Gastrocnemius medialis (tissue), 4 donors: ENCODE data around the gene PIAS4. TPM values are rescaled to one million over a fixed set of nuclear protein-coding genes. Genes with fewer than 3 reads are reported as not detected.

Experiments
- ATAC-seq, 2 donors: fragments of 150-250 bp; one replicate each; pipeline ENCODE4 v1.9.1; 2016
- DNase-seq, 2 donors: peaks; one replicate each; pipeline ENCODE4 v3.0.0-alpha.2; 2019
- H3K27ac ChIP-seq, 4 donors: fragments of 200-600 bp; sonication (generic); 1 replicate in 1 of 4; 2 replicates in 3 of 4; pipeline ENCODE4 v1.5.1; 2016 to 2018; ENCODE audit warnings: mild to moderate bottlenecking in 2 of 4, moderate library complexity in 1 of 4
- H3K27me3 ChIP-seq, 3 donors: fragments of 200-600 bp; sonication (generic) in 2 of 3; 1 replicate in 1 of 3; 2 replicates in 2 of 3; pipeline versions ENCODE4 v1.5.1 to v1.6.0; 2016 to 2019; ENCODE audit warnings: mild to moderate bottlenecking in 1 of 3, moderate library complexity in 1 of 3
- H3K36me3 ChIP-seq, 2 donors: fragments of 200-600 bp; sonication (generic) in 1 of 2; one replicate each; pipeline ENCODE4 v1.5.1; 2017 to 2018
- H3K4me1 ChIP-seq, 2 donors: fragments of 200-600 bp; sonication (generic) in 1 of 2; one replicate each; pipeline ENCODE4 v1.5.1; 2016 to 2017; ENCODE audit warnings: mild to moderate bottlenecking in 2 of 2
- H3K4me3 ChIP-seq, 4 donors: fragments of 200-600 bp; sonication (generic) in 3 of 4; 1 replicate in 1 of 4; 2 replicates in 3 of 4; pipeline ENCODE4 v1.5.1; 2016 to 2019; ENCODE audit warnings: mild to moderate bottlenecking in 2 of 4
- H3K9me3 ChIP-seq, 3 donors: fragments of 200-600 bp; sonication (generic) in 2 of 3; 1 replicate in 1 of 3; 2 replicates in 2 of 3; pipeline ENCODE4 v1.5.1; 2016 to 2019
- POLR2A ChIP-seq, 2 donors: fragments of 450-650 bp; IDR thresholded peaks; one replicate each; pipeline ENCODE4 v1.6.1; 2017; ENCODE audit warnings: antibody characterized with exemption in 2 of 2, mild to moderate bottlenecking in 2 of 2, moderate library complexity in 2 of 2
- in situ Hi-C, 4 donors: fragments of 200-750 bp; cut with MboI; loops; one replicate each; pipeline versions ENCODE4 v1.15.0 to v1.8.0; 2017; ENCODE audit warnings: low sequenced_read_pairs in 4 of 4
- intact Hi-C: fragments of 100-400 bp; cut with DNase I; formaldehyde crosslinking; loops from one replicate; pipeline ENCODE4 v1.15.1; 2023; ENCODE audit warnings: low total_unique reads
- total RNA-seq, 4 donors: library from RNA; depleted of rRNA; stranded (reverse); fragments of >200 nt; gene quantifications; one replicate each; pipeline versions ENCODE4 v1.1.0 to v1.2.3, GENCODE V29; 2016
- TF ChIP-seq, protein P1 (sequence below), 5 experiments: fragments of 450-650 bp in 3 of 5; fragments of 200-600 bp in 2 of 5; sonication (generic) in 2 of 5; IDR thresholded peaks in 4 of 5; conservative IDR thresholded peaks in 1 of 5; 1 replicate in 4 of 5; 2 replicates in 1 of 5; pipeline ENCODE4 v1.5.1; 2016 to 2019; ENCODE audit warnings: antibody characterized with exemption in 5 of 5, mild to moderate bottlenecking in 3 of 5, moderate library complexity in 3 of 5

The PIAS4 gene
- total RNA-seq, 4 donors from 2014 or later: 15.5 to 20.0 (median 17.5) TPM

DNA sequence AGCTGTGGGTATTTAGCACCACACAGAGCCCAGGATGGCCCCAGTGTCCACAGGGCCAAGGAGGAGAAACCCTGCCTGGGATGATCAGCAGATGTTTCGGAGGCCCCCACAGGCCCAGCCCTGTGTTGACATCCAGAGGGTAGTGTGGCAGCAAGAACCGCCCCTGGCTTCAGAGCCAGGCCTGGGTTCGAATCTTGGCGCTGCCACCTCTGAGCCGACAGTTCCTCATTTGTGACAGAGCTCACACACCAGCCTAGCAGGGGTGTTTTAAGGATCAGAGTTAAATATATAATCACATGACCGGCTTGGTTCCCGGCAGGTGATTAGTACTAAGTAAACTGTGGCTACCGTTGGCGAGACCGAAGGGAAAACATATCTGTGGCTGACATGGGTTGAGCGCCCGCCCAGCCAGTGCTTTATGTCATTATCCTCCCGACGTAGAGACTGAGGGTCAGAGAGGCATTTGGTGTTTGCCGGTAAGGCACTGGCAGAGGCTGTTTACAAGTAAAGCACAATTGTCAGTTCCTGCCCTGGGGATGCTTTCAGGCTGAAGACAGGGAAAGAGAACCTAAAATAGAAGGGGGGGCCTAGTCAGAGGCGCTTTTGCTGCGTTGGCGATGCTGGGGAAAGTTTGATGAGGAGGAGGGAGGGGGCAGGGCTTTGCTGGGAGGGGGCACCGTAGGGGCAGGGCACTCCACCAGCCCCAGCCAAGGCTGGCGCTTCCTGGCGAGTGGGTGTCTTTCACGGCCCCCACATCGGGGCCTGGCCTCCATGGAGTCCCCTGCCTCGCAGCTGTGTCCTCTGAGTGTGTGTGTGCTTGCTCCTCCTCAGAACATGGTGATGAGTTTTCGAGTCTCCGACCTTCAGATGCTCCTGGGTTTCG is 4.8 kb downstream of the PIAS4 start:
- in situ Hi-C loops: loop anchor here in 1 of 4 donors (25.0 kb wide), 1 partner anchor 125 kb away; no protein-coding TSS in a partner anchor
- Histone ChIP-seq H3K4me1 (peaks cover 75 to 76% of the 10 kb centered on the region in 2 donors), H3K27ac (peak overlapping the region; percentile 6 to 73 (median 56)), H3K27me3 (no peaks in the 10 kb centered on the region), H3K4me3 (no peak overlapping the region), H3K9me3 (no peaks in the 10 kb centered on the region), H3K36me3 (peaks cover 0 to 13% of the 10 kb centered on the region in 2 donors)
- intact Hi-C loops: no loop called here
- no peak for DNase-seq
- TF ChIP-seq POLR2A (IDR thresholded peaks at IDR 0.05): peak in 1 of 2 donors; percentile 22
- TF ChIP-seq, protein P1, sequence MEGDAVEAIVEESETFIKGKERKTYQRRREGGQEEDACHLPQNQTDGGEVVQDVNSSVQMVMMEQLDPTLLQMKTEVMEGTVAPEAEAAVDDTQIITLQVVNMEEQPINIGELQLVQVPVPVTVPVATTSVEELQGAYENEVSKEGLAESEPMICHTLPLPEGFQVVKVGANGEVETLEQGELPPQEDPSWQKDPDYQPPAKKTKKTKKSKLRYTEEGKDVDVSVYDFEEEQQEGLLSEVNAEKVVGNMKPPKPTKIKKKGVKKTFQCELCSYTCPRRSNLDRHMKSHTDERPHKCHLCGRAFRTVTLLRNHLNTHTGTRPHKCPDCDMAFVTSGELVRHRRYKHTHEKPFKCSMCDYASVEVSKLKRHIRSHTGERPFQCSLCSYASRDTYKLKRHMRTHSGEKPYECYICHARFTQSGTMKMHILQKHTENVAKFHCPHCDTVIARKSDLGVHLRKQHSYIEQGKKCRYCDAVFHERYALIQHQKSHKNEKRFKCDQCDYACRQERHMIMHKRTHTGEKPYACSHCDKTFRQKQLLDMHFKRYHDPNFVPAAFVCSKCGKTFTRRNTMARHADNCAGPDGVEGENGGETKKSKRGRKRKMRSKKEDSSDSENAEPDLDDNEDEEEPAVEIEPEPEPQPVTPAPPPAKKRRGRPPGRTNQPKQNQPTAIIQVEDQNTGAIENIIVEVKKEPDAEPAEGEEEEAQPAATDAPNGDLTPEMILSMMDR (IDR thresholded peaks at IDR 0.05 in 4 of 5, conservative IDR thresholded peaks at IDR 0.05 in 1 of 5): no peak
- peak in 1 of 2 donors; percentile 14 for ATAC-seq

DNA sequence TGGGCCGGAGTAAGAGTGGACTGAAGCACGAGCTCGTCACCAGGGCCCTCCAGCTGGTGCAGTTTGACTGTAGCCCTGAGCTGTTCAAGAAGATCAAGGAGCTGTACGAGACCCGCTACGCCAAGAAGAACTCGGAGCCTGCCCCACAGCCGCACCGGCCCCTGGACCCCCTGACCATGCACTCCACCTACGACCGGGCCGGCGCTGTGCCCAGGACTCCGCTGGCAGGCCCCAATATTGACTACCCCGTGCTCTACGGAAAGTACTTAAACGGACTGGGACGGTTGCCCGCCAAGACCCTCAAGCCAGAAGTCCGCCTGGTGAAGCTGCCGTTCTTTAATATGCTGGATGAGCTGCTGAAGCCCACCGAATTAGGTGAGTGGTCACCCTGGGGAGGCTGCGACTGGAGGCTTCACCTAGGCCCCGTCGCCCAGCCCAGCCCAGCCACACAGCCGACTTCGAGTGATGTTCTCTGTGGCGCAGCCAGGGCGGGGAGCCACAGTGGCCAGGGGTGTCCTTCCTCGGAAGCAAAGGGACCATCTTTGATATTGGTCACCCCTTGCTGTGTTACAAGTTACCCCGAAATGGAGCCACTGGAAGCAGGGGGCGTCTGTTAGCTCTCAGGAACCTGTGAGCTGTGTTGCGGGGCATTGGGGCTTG is 5.6 kb downstream of the PIAS4 start:
- H3K4me1 ChIP-seq: peaks cover 75% of the 10 kb centered on the region in 2 donors
- DNase-seq: no peak
- H3K36me3 ChIP-seq: peaks cover 0 to 13% of the 10 kb centered on the region in 2 donors
- intact Hi-C loops: no loop called here
- ATAC-seq: no peak
- H3K9me3 ChIP-seq: no peaks in the 10 kb centered on the region
- H3K27ac ChIP-seq: peak overlapping the region; percentile 42 to 76 (median 72)
- H3K4me3 ChIP-seq: no peak overlapping the region
- TF ChIP-seq, protein P1 (IDR thresholded peaks at IDR 0.05 in 4 of 5, conservative IDR thresholded peaks at IDR 0.05 in 1 of 5): no peak
- no peak for TF ChIP-seq POLR2A (IDR thresholded peaks at IDR 0.05)
- no peaks in the 10 kb centered on the region for H3K27me3 ChIP-seq
- in situ Hi-C loops: loop anchor here in 1 of 4 donors (25.0 kb wide), 1 partner anchor 124 kb away; no protein-coding TSS in a partner anchor

DNA sequence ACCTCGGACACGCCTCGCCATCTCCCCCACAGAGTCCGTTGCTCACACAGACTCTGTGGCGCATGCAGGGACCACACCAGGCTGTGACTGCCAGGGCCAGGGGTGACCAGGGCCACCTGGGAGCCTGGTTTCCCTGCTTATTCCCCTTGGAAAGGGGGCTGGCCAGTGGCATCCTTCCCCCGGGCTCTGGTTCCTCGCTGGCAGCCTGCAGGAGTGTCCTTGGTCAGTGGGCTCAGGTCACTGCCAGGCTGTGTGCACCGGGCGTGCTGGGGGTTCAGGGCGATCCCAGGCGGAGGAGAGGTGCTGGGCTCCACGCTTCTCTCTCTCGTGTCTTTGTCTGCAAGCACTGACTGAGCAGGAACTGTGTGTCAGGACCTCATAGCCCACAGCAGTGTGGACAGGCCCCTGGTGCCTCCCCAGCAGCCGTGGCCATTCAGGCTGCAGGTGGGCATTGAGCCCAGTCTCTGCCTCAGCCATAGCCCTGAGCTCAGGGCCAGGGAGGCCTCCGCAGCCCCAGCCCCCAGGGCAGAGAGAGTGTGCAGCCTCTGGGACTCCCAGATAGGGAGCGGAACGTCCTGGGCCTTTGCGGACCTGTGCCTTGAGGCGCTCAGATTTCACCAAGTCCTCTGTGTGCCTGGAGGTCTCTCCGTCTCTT is 6.5 kb downstream of the PIAS4 start:
- in situ Hi-C loops (loop anchor here in 1 of 4 donors (25.0 kb wide), 1 partner anchor 123 kb away; no protein-coding TSS in a partner anchor), intact Hi-C loops (no loop called here)
- TF ChIP-seq, protein P1 (IDR thresholded peaks at IDR 0.05 in 4 of 5, conservative IDR thresholded peaks at IDR 0.05 in 1 of 5): no peak
- no peak for TF ChIP-seq POLR2A (IDR thresholded peaks at IDR 0.05)
- H3K27ac ChIP-seq: peak overlapping the region; percentile 73 to 76 (median 74)
- no peaks in the 10 kb centered on the region for H3K9me3 ChIP-seq
- no peak for ATAC-seq
- DNase-seq: no peak
- H3K27me3 ChIP-seq: no peaks in the 10 kb centered on the region
- peaks cover 66 to 68% of the 10 kb centered on the region in 2 donors for H3K4me1 ChIP-seq
- no peak overlapping the region for H3K4me3 ChIP-seq
- H3K36me3 ChIP-seq: peaks cover 0 to 13% of the 10 kb centered on the region in 2 donors
